HepG2 (cell line): ENCODE results near the gene SYNC. TPM values are rescaled to one million over a fixed set of nuclear protein-coding genes. Genes with fewer than 3 reads are reported as not detected.

Experiments used
- ARID4A ChIP-seq: sonication (generic); formaldehyde crosslinking; IDR thresholded peaks from 2 replicates; pipeline ENCODE4 v1.5.0; 2020; ENCODE audit warnings: mild to moderate bottlenecking, missing genetic modification reagents, borderline replicate concordance
- DDIT3 ChIP-seq: sonication (generic); formaldehyde crosslinking; IDR thresholded peaks from 2 replicates; pipeline ENCODE4 v1.4.0; 2020; ENCODE audit warnings: mild to moderate bottlenecking, missing genetic modification reagents
- IKZF4 ChIP-seq: sonication (generic); formaldehyde crosslinking; IDR thresholded peaks from 2 replicates; pipeline ENCODE4 v1.5.1; 2020; ENCODE audit warnings: borderline replicate concordance, mild to moderate bottlenecking, low read depth, missing genetic modification reagents; ENCODE audit errors: not compliant biosample characterization
- MYNN ChIP-seq: sonication (generic); formaldehyde crosslinking; IDR thresholded peaks from 2 replicates; pipeline ENCODE4 v1.4.0; 2020; ENCODE audit warnings: mild to moderate bottlenecking, low read depth, missing genetic modification reagents
- POLR2A ChIP-seq, 2 experiments: IDR thresholded peaks; 2 replicates each; pipeline ENCODE4 v1.6.1; 2011; ENCODE audit warnings: low read depth in 2 of 2, low read length in 2 of 2, mild to moderate bottlenecking in 1 of 2, moderate library complexity in 1 of 2; ENCODE audit not compliant: insufficient read depth in 1 of 2
- SAP130 ChIP-seq: IDR thresholded peaks from 2 replicates; pipeline ENCODE4 v1.6.1; 2016; ENCODE audit warnings: low read depth
- SIX1 ChIP-seq: sonication (generic); formaldehyde crosslinking; IDR thresholded peaks from 2 replicates; pipeline ENCODE4 v1.4.0; 2020; ENCODE audit warnings: missing genetic modification reagents, borderline replicate concordance
- SRF ChIP-seq: IDR thresholded peaks from 2 replicates; pipeline ENCODE4 v1.6.1; 2011; ENCODE audit warnings: mild to moderate bottlenecking, low read depth, low read length, moderate library complexity
- THYN1 ChIP-seq: sonication (generic); formaldehyde crosslinking; IDR thresholded peaks from 2 replicates; pipeline ENCODE4 v1.8.1; 2023; ENCODE audit warnings: low read depth, mild to moderate bottlenecking, moderate library complexity, missing genetic modification reagents, borderline replicate concordance
- ZKSCAN8 ChIP-seq: IDR thresholded peaks from 2 replicates; pipeline ENCODE4 v1.6.1; 2016; ENCODE audit warnings: borderline replicate concordance, missing genetic modification reagents, missing compliant biosample characterization
- ZNF235 ChIP-seq: sonication (generic); formaldehyde crosslinking; IDR thresholded peaks from 2 replicates; pipeline ENCODE4 v1.8.1; 2023; ENCODE audit warnings: mild to moderate bottlenecking, missing genetic modification reagents, borderline replicate concordance
- ZNF274 ChIP-seq: sonication (generic); formaldehyde crosslinking; IDR thresholded peaks from 2 replicates; pipeline ENCODE4 v1.5.1; 2020; ENCODE audit warnings: mild to moderate bottlenecking, missing genetic modification reagents
- ZNF580 ChIP-seq: IDR thresholded peaks from 2 replicates; pipeline ENCODE4 v1.6.1; 2016; ENCODE audit warnings: low read depth, borderline replicate concordance
- ZNF639 ChIP-seq: conservative IDR thresholded peaks from 2 replicates; pipeline ENCODE4 v1.6.1; 2018; ENCODE audit warnings: missing genetic modification reagents
- ZNF878 ChIP-seq: sonication (generic); formaldehyde crosslinking; IDR thresholded peaks from 2 replicates; pipeline ENCODE4 v1.8.1; 2023; ENCODE audit warnings: mild to moderate bottlenecking, missing genetic modification reagents, moderate library complexity
- ZSCAN9 ChIP-seq: IDR thresholded peaks from 2 replicates; pipeline ENCODE4 v1.6.1; 2016; ENCODE audit warnings: borderline replicate concordance
- polyA plus RNA-seq, 8 experiments: library from polyadenylated mRNA; depleted of rRNA in 3 of 8; stranded (reverse) in 7 of 8; unstranded in 1 of 8; fragments of >200 nt; fragmentation: Illumina TruSeq in 4 of 8; extraction: Trizol in 4 of 8; gene quantifications; 2 replicates each; pipeline versions ENCODE4 v1.2.1 to v1.2.3, GENCODE V29; 2011 to 2016; ENCODE audit warnings: low read depth in 4 of 8, missing spikeins in 1 of 8, mixed read lengths in 1 of 8; ENCODE audit not compliant: insufficient read depth in 1 of 8
- total RNA-seq, 5 experiments: library from RNA; depleted of rRNA; stranded (reverse); fragments of >200 nt; fragmentation: Illumina TruSeq; extraction: Trizol; gene quantifications; 2 replicates each; pipeline ENCODE4 v1.2.3, GENCODE V29; 2016; ENCODE audit warnings: low read depth in 1 of 5
- TF ChIP-seq, protein P1 (sequence below): sonication (generic); formaldehyde crosslinking; IDR thresholded peaks from 2 replicates; pipeline ENCODE4 v1.8.1; 2023; ENCODE audit warnings: mild to moderate bottlenecking, inconsistent platforms, moderate library complexity, missing genetic modification reagents, borderline replicate concordance
- TF ChIP-seq, protein P2 (sequence below): sonication (generic); formaldehyde crosslinking; IDR thresholded peaks from 2 replicates; pipeline ENCODE4 v1.4.0; 2020; ENCODE audit warnings: missing genetic modification reagents, borderline replicate concordance

Gene SYNC
- total and polyA plus RNA-seq, 2 of the 13 experiments (the other 11 are each of a cell fraction or from before 2014, with no cell fraction given): 2.4 to 5.4 TPM

DNA sequence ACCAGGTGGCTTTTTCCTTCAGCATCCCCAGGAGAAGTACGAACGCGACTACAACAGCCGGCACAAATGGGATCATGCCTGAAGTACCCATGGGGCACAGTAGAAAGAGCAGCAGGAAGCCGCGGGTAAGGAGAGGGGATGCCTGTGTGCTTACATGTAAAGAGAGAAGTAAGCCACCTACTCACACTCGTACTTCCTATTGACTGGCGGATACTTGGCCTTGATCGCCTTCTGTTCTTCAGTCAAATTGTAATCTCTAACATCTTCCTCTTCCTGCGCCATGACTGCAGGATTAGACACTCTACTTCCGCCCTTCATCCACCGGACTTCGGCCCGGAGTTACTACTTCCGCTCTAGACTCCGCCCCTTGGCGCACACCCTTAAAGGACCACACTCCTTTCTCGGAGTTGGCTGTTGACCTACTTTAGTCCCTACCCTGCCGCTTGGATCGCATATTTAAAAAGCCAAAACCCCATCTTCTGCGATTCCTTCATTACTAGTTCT is 52.3 kb downstream of the SYNC start, which contains the start of gene ZBTB8OS (continued):
- TF ChIP-seq IKZF4 (CRISPR knock-in tag): no peak
- TF ChIP-seq DDIT3: no peak
- TF ChIP-seq, protein P1, sequence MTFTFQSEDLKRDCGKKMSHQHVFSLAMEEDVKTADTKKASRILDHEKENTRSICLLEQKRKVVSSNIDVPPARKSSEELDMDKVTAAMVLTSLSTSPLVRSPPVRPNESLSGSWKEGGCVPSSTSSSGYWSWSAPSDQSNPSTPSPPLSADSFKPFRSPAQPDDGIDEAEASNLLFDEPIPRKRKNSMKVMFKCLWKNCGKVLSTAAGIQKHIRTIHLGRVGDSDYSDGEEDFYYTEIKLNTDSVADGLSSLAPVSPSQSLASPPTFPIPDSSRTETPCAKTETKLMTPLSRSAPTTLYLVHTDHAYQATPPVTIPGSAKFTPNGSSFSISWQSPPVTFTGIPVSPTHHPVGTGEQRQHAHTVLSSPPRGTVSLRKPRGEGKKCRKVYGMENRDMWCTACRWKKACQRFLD (CRISPR knock-in tag): no peak
- TF ChIP-seq, protein P2, sequence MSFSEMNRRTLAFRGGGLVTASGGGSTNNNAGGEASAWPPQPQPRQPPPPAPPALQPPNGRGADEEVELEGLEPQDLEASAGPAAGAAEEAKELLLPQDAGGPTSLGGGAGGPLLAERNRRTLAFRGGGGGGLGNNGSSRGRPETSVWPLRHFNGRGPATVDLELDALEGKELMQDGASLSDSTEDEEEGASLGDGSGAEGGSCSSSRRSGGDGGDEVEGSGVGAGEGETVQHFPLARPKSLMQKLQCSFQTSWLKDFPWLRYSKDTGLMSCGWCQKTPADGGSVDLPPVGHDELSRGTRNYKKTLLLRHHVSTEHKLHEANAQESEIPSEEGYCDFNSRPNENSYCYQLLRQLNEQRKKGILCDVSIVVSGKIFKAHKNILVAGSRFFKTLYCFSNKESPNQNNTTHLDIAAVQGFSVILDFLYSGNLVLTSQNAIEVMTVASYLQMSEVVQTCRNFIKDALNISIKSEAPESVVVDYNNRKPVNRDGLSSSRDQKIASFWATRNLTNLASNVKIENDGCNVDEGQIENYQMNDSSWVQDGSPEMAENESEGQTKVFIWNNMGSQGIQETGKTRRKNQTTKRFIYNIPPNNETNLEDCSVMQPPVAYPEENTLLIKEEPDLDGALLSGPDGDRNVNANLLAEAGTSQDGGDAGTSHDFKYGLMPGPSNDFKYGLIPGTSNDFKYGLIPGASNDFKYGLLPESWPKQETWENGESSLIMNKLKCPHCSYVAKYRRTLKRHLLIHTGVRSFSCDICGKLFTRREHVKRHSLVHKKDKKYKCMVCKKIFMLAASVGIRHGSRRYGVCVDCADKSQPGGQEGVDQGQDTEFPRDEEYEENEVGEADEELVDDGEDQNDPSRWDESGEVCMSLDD (CRISPR knock-in tag): no peak
- no peak for TF ChIP-seq ZNF878 (CRISPR knock-in tag)
- no peak for TF ChIP-seq ZSCAN9 (CRISPR knock-in tag)
- TF ChIP-seq SAP130: peak; percentile 93
- TF ChIP-seq ZNF235 (CRISPR knock-in tag): no peak
- TF ChIP-seq ZNF639 (CRISPR knock-in tag): no peak
- TF ChIP-seq ARID4A: peak; percentile 73
- TF ChIP-seq ZNF580 (CRISPR knock-in tag): no peak
- TF ChIP-seq MYNN: no peak
- TF ChIP-seq THYN1 (CRISPR knock-in tag): no peak
- no peak for TF ChIP-seq ZNF274 (CRISPR knock-in tag)
- TF ChIP-seq SIX1 (CRISPR knock-in tag): no peak
- TF ChIP-seq POLR2A (IDR thresholded peaks at IDR 0.05; ENCODE audit: insufficient read depth in 1 of 2, low read depth in 2 of 2, low read length in 2 of 2): peak; percentile 79 to 91
- TF ChIP-seq SRF: no peak
- no peak; the same call in 1 of the 2 replicates for TF ChIP-seq ZKSCAN8
